Natural killer cell (primary cell): Measurements from ENCODE around the gene SCN3A. TPM values are rescaled to one million over a fixed set of nuclear protein-coding genes. Genes with fewer than 3 reads are reported as not detected.

Experiments used
- ATAC-seq, 3 donors: fragments of 150-1000 bp in 2 of 3; fragments of 200-7000 bp in 1 of 3; cut with Tn5 transposase; 1 replicate in 1 of 3; 2 replicates in 2 of 3; pipeline ENCODE4 v1.10.0; 2021; ENCODE audit warnings: mild to moderate bottlenecking in 2 of 3, moderate library complexity in 2 of 3
- DNase-seq, 2 donors: peaks; one replicate each; pipeline versions ENCODE4 v3.0.0 to v3.0.0-alpha.2; 2013 to 2021; ENCODE audit warnings: mixed read lengths in 1 of 2
- H3K27ac ChIP-seq: one replicate; pipeline ENCODE4 v1.5.1; 2013; ENCODE audit warnings: mild to moderate bottlenecking, low read length
- H3K27me3 ChIP-seq: one replicate; pipeline ENCODE4 v1.6.1; 2013; ENCODE audit warnings: low read length; ENCODE audit not compliant: control insufficient read depth, insufficient read depth
- H3K36me3 ChIP-seq: one replicate; pipeline ENCODE4 v1.6.1; 2013; ENCODE audit warnings: low read length; ENCODE audit not compliant: control insufficient read depth, insufficient read depth
- H3K4me1 ChIP-seq: one replicate; pipeline ENCODE4 v1.6.1; 2013; ENCODE audit warnings: low read length; ENCODE audit not compliant: control insufficient read depth, insufficient read depth
- H3K4me3 ChIP-seq: one replicate; pipeline ENCODE4 v1.5.1; 2013; ENCODE audit warnings: low read length
- H3K9me3 ChIP-seq: one replicate; pipeline ENCODE4 v1.6.1; 2013; ENCODE audit warnings: low read length; ENCODE audit not compliant: control insufficient read depth, insufficient read depth
- H3K27ac Mint-ChIP-seq, 2 donors: one replicate each; pipeline ENCODE4 v1.8.0; 2022; ENCODE audit warnings: mild to moderate bottlenecking in 2 of 2, mixed read lengths in 2 of 2, moderate library complexity in 1 of 2
- H3K27me3 Mint-ChIP-seq, 2 donors: one replicate each; pipeline ENCODE4 v1.8.0; 2022; ENCODE audit warnings: low read depth in 2 of 2, mixed read lengths in 2 of 2
- H3K36me3 Mint-ChIP-seq: one replicate; pipeline ENCODE4 v1.8.0; 2022; ENCODE audit warnings: mixed read lengths
- H3K4me1 Mint-ChIP-seq, 2 donors: one replicate each; pipeline ENCODE4 v1.8.0; 2022; ENCODE audit warnings: mixed read lengths in 2 of 2
- H3K4me3 Mint-ChIP-seq: one replicate; pipeline ENCODE4 v1.8.0; 2022; ENCODE audit warnings: mild to moderate bottlenecking, moderate library complexity, mixed read lengths
- H3K9me3 Mint-ChIP-seq, 2 donors: one replicate each; pipeline ENCODE4 v1.8.0; 2022; ENCODE audit warnings: mixed read lengths in 2 of 2
- CTCF ChIP-seq: fragments of 200-600 bp; IDR thresholded peaks from one replicate; pipeline ENCODE4 v1.8.0; 2022; ENCODE audit warnings: antibody characterized with exemption
- WGBS: methylation state at CpG from one replicate; pipeline ENCODE4 v1.1.7; 2013; ENCODE audit warnings: missing lambda C conversion rate; ENCODE audit not compliant: insufficient coverage; 5-methylcytosine and 5-hydroxymethylcytosine counted together
- intact Hi-C: fragments of 100-400 bp; cut with micrococcal nuclease; formaldehyde crosslinking; loops from one replicate; pipeline ENCODE4 v1.14.2; 2022
- total RNA-seq, 4 donors: library from RNA; stranded (reverse); fragments of 120-200 nt in 1 of 4; gene quantifications; one replicate each; pipeline versions ENCODE4 v1.2.3 to v1.2.4, GENCODE V29; 2013 to 2022

SCN3A gene
- total RNA-seq, 3 donors from 2014 or later (not counting 1 experiment from before 2014, with no cell fraction given) = 0.05 to 0.58 TPM; not detected in 1

DNA sequence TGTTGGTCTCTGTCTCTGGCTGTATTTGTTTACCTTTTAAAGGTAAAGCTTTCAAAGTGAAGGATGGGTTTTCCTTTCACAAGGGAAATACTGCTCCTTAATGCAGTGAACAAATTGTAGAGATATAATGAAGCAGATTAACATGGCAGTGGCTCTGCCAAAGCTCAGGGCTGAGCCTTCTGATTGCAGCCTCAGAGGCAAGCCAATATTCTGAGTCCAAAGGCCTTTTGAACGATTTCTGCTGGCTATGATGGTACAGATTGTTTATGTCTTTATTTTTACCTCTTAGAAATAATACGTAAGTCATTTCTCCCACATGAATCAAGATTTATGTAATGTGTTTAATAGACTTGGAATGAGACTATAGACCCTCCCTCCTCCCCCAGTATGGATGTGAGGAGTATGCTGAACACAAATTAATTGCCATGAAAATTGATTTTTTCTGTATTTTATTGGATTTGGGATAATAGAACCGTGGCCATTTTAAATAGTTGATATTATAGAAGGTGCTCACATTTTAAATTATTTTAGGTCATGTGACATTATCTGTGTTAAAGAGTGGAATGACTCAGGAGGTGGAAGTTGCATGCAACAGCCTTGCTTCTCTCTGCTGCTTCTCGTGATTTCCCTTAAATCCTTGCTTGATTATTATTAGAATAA, 36.1 kb upstream of the SCN3A start:
- no peaks in the 10 kb centered on the region for H3K9me3 ChIP-seq
- ATAC-seq = no peak
- no peak overlapping the region for H3K4me3 Mint-ChIP-seq
- intact Hi-C loops = no loop called here
- H3K36me3 ChIP-seq = no peaks in the 10 kb centered on the region
- H3K4me1 Mint-ChIP-seq = no peaks in the 10 kb centered on the region
- H3K27ac Mint-ChIP-seq = no peak overlapping the region
- peaks cover 0 to 2% of the 10 kb centered on the region in 2 donors for H3K9me3 Mint-ChIP-seq
- H3K4me3 ChIP-seq = no peak overlapping the region
- H3K4me1 ChIP-seq = no peaks in the 10 kb centered on the region
- H3K27me3 ChIP-seq = no peaks in the 10 kb centered on the region
- no peaks in the 10 kb centered on the region for H3K36me3 Mint-ChIP-seq
- no peak overlapping the region for H3K27ac ChIP-seq
- TF ChIP-seq CTCF = no peak
- WGBS = 77% methylated on average over 2 of the region's 4 CpGs
- H3K27me3 Mint-ChIP-seq = no peaks in the 10 kb centered on the region
- DNase-seq = no peak

- H3K27ac ChIP-seq = no peak within 1 kb of the TSS
- Mint-ChIP-seq H3K36me3 (no peaks in the 10 kb centered on the region), H3K9me3 (peaks cover 0 to 2% of the 10 kb centered on the region in 2 donors), H3K27ac (no peak within 1 kb of the TSS), H3K27me3 (no peaks in the 10 kb centered on the region), H3K4me3 (no peak within 1 kb of the TSS), H3K4me1 (no peaks in the 10 kb centered on the region)
- no peaks in the 10 kb centered on the region for H3K9me3 ChIP-seq
- H3K4me1 ChIP-seq = no peaks in the 10 kb centered on the region
- peak; percentile 21 for TF ChIP-seq CTCF
- H3K27me3 ChIP-seq = no peaks in the 10 kb centered on the region
- H3K4me3 ChIP-seq = no peak within 1 kb of the TSS
- 7% methylated on average over 2 of the region's 3 CpGs for whole genome bisulfite sequencing
- peak in 1 of 2 donors; percentile 37 for DNase-seq
- intact Hi-C loops = no loop called here
- no peaks in the 10 kb centered on the region for H3K36me3 ChIP-seq
- peak in 1 of 3 donors; percentile 28 for ATAC-seq
These were observed 35.4 kb upstream of the SCN3A start, which contains the start of gene SCN2A for GRCh38 chr2:165239230-165239629. SCN2A (plus strand) TSS chr2:165239414; CDS start chr2:165295824, 56,410 bp downstream.

DNA sequence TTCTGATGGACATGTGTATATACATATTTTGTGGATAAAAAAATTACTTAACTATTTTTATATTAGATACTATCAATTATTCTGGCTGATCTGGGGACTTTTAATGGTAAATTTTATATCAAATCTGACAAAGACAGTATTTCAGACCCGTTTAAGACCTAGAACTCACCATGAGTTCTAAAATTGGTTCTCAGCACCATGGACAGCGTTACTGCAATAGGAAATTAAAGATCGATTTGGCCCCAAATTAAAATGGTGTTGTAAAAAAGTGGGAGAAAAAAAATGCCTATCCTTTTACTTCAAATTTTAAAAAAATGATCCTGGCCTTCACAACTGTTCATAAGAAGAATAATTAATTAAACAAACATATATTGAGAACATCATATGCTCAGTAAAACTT, 34.4 kb upstream of the SCN3A start:
- Histone ChIP-seq H3K36me3 (no peaks in the 10 kb centered on the region), H3K4me1 (no peaks in the 10 kb centered on the region), H3K4me3 (no peak overlapping the region), H3K27ac (no peak overlapping the region), H3K27me3 (no peaks in the 10 kb centered on the region), H3K9me3 (no peaks in the 10 kb centered on the region)
- Mint-ChIP-seq H3K9me3 (peaks cover 0 to 2% of the 10 kb centered on the region in 2 donors), H3K4me1 (no peaks in the 10 kb centered on the region), H3K4me3 (no peak overlapping the region), H3K27me3 (no peaks in the 10 kb centered on the region), H3K27ac (no peak overlapping the region), H3K36me3 (no peaks in the 10 kb centered on the region)
- TF ChIP-seq CTCF = no peak
- peak in 1 of 2 donors; percentile 28 for DNase-seq
- no CpG with 5 or more reads among the region's 3 CpGs for WGBS
- ATAC-seq = no peak
- intact Hi-C loops = no loop called here

- peaks cover 0 to 2% of the 10 kb centered on the region in 2 donors for H3K9me3 Mint-ChIP-seq
- intact Hi-C loops = no loop called here
- Histone ChIP-seq H3K9me3 (no peaks in the 10 kb centered on the region), H3K27me3 (no peaks in the 10 kb centered on the region), H3K4me1 (no peaks in the 10 kb centered on the region), H3K36me3 (no peaks in the 10 kb centered on the region), H3K4me3 (no peak overlapping the region), H3K27ac (no peak overlapping the region)
- H3K27me3 Mint-ChIP-seq = no peaks in the 10 kb centered on the region
- WGBS = 66% methylated on average over 2 of the region's 2 CpGs
- no peak overlapping the region for H3K27ac Mint-ChIP-seq
- H3K36me3 Mint-ChIP-seq = no peaks in the 10 kb centered on the region
- no peak for DNase-seq
- H3K4me1 Mint-ChIP-seq = no peaks in the 10 kb centered on the region
- no peak for ATAC-seq
- H3K4me3 Mint-ChIP-seq = no peak overlapping the region
- TF ChIP-seq CTCF = no peak
These were observed 33.2 kb upstream of the SCN3A start for GRCh38 chr2:165237056-165237455.
